NCI-H82 treated with DMSO at 0.1 percent for 48 hours (cell line): ENCODE data around the gene GNAQ.
"Not testable (repeated sequence)": the region's sequence is repeated elsewhere in the genome, so short reads cannot be mapped to it uniquely, and the experiment has no call there.

Source experiments
- DNase-seq: peaks from one replicate; lab custom pipeline; 2025; ENCODE audit not compliant: unreplicated experiment; lab: John Stamatoyannopoulos, UW

GNAQ gene

GRCh38 chr9:77748214-77748772 is 283.3 kb downstream of the GNAQ start:
- DNase-seq = no peak

GRCh38 chr9:77747163-77747562 is 284.4 kb downstream of the GNAQ start:
- DNase-seq = no peak

- peak; percentile 43 for DNase-seq
These were observed 286.7 kb downstream of the GNAQ start for GRCh38 chr9:77744841-77745430.

GRCh38 chr9:77743386-77743785 is 288.2 kb downstream of the GNAQ start:
- DNase-seq = no peak

- no peak for DNase-seq
These were observed 292.7 kb downstream of the GNAQ start for GRCh38 chr9:77738932-77739331.

- no peak for DNase-seq
These were observed 296.1 kb downstream of the GNAQ start for GRCh38 chr9:77735494-77735893.

GRCh38 chr9:77731930-77732329 is 299.7 kb downstream of the GNAQ start:
- peak; percentile 91 for DNase-seq

- no peak for DNase-seq
These were observed 300.5 kb downstream of the GNAQ start for GRCh38 chr9:77731008-77731698.

GRCh38 chr9:77729177-77729576 is 302.4 kb downstream of the GNAQ start:
- no peak for DNase-seq

- no peak for DNase-seq
These were observed 304.8 kb downstream of the GNAQ start for GRCh38 chr9:77726814-77727213.

GRCh38 chr9:77726289-77726688 is 305.3 kb downstream of the GNAQ start:
- no peak for DNase-seq

GRCh38 chr9:77725820-77726219 is 305.8 kb downstream of the GNAQ start:
- DNase-seq = no peak

- no peak for DNase-seq
These were observed 306.4 kb downstream of the GNAQ start for GRCh38 chr9:77725046-77725694.

GRCh38 chr9:77721156-77721555 is 310.5 kb downstream of the GNAQ start:
- not testable (repeated sequence) for DNase-seq

GRCh38 chr9:77719321-77719720 is 312.3 kb downstream of the GNAQ start:
- no peak for DNase-seq

- not testable (repeated sequence) for DNase-seq
These were observed 313.3 kb downstream of the GNAQ start for GRCh38 chr9:77718298-77718640.

- DNase-seq = not testable (repeated sequence)
These were observed 313.9 kb downstream of the GNAQ start for GRCh38 chr9:77717608-77718297.

- no peak for DNase-seq
These were observed 317.5 kb downstream of the GNAQ start for GRCh38 chr9:77714077-77714549.

GRCh38 chr9:77712533-77713130 is 319.0 kb downstream of the GNAQ start:
- DNase-seq = no peak

- DNase-seq = no peak
These were observed 320.5 kb downstream of the GNAQ start for GRCh38 chr9:77710965-77711648.
